A673 (cell line): Measurements from ENCODE around the gene EPB41L4A.

Experiments
- CTCF ChIP-seq: fragments of 300-800, 200-600 bp; sonication (generic); conservative IDR thresholded peaks from 2 replicates; pipeline ENCODE4 v1.5.1; 2017; ENCODE audit warnings: low read depth, mild to moderate bottlenecking, antibody characterized with exemption, low read length, moderate library complexity, mixed read lengths
- EZH2 ChIP-seq: fragments of 200-600 bp; sonication (generic); IDR thresholded peaks from 2 replicates; pipeline ENCODE4 v1.6.1; 2017; ENCODE audit warnings: borderline replicate concordance, low read depth, mild to moderate bottlenecking, mixed read lengths, antibody characterized with exemption, low read length; ENCODE audit not compliant: poor library complexity, severe bottlenecking

DNA sequence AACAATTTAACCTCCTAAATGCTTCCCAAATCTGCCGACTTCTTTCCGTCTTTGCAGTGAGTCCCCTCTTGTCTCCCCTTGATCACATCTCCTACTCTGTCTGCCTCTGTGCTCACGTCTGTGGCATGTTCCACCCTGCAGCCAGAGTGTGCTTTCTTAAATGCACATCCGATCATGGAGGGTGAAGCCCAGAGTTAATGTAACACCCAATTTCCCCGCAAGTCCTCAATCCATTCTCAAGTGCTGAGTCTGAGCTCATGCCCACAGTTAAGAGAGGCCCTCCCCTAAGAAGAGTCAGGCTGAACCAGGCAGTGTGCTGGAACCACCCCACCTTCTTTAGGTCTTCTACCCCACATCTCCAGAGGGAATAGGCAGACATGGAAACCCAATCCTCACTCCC is 164.8 kb downstream of the EPB41L4A start:
- TF ChIP-seq CTCF (no peak), EZH2 (no peak)
